ENCODE measurements around the gene FCGBP.

DNA sequence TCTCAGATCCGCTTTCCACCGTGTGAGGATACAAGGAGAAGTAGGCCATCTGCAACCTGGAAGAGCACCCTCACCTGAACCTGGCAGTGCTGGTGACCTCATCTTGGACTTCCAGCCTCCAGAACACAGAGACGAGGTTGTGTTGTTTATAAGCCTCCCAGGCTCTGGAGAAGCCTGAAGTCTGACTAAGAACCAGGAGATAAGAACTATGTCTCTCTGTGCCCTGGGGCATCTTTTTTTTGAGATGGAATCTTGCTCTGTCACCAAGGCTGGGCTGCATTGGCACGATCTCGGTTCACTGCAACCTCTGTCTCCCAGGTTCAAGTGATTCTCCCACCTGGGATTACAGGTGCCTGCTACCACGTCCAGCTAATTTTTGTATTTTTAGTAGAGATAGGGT is 14.5 kb downstream of the FCGBP start:
- TF ChIP-seq EZH2phosphoT487 (conservative IDR thresholded peaks at IDR 0.05; ENCODE audit: low read length) (no peak), CTCF (IDR thresholded peaks at IDR 0.05; ENCODE audit: insufficient read depth, low read length, poor library complexity, severe bottlenecking) (no peak)

Measured in SU-DHL-6 (cell line).